ENCODE results near the gene RHEBL1.

Gene RHEBL1

DNA sequence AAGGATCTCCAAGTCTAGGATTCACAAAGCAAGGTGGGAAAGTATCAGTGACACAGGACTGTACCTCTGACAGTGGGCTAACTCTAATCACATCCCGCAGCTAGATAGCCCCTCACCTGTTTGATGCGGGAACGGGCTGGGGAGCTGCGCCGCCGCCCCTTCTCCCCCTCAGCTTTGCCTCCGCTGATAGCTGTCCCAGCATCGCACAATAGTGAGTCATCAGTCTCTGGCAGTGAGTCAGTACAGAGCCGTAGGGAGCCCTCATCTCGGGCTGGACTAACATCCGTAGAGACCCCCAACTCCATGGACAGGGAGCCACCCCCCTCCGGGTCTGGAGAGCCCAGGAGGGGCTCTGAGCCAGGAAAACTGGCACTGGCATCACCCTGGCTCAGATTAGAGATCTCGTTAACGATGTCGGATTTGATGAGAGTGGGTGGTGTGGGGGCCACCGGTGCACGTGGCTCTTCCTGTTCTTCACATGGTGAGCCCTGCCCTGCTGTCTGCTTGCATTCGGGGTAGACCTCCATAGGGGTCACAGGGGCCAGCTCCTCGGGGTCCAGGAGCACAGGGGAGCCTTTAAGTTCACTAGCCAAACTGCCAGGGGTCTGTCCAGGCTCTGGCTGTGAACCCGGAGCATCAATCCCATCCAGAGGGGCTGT, 20.1 kb downstream of the RHEBL1 start:
- TF ChIP-seq, protein P1, sequence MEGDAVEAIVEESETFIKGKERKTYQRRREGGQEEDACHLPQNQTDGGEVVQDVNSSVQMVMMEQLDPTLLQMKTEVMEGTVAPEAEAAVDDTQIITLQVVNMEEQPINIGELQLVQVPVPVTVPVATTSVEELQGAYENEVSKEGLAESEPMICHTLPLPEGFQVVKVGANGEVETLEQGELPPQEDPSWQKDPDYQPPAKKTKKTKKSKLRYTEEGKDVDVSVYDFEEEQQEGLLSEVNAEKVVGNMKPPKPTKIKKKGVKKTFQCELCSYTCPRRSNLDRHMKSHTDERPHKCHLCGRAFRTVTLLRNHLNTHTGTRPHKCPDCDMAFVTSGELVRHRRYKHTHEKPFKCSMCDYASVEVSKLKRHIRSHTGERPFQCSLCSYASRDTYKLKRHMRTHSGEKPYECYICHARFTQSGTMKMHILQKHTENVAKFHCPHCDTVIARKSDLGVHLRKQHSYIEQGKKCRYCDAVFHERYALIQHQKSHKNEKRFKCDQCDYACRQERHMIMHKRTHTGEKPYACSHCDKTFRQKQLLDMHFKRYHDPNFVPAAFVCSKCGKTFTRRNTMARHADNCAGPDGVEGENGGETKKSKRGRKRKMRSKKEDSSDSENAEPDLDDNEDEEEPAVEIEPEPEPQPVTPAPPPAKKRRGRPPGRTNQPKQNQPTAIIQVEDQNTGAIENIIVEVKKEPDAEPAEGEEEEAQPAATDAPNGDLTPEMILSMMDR (IDR thresholded peaks at IDR 0.05; ENCODE audit: low read depth, low read length, missing control alignments): no peak
- no peak for DNase-seq (ENCODE audit: extremely low read depth, low read depth)
- H3K4me3 ChIP-seq (replicated peaks; ENCODE audit: low read depth, low read length): no peak overlapping the region

DNA sequence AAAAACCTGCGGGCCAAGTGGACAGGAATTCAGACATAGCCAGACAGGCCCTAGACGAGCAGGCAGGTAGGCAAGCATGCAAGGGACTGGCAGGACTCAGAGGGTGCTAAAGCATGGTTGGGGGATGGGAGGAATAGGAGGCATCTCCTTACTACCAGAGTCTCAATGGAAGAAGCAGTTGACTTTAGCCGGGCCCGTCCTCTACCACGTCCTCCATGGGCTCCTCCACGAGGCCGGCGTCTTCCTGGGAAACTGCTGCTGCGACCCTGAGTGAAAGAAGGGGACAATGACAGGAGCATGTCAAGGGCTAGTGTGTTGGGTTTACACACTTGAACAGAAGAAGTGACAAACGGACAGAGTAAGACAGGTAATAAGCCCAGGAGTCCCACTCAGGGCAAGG, 20.8 kb downstream of the RHEBL1 start:
- DNase-seq (ENCODE audit: extremely low read depth, low read depth): no peak
- TF ChIP-seq, protein P1 (IDR thresholded peaks at IDR 0.05; ENCODE audit: low read depth, low read length, missing control alignments): no peak
- no peak overlapping the region for H3K4me3 ChIP-seq (replicated peaks; ENCODE audit: low read depth, low read length)

DNA sequence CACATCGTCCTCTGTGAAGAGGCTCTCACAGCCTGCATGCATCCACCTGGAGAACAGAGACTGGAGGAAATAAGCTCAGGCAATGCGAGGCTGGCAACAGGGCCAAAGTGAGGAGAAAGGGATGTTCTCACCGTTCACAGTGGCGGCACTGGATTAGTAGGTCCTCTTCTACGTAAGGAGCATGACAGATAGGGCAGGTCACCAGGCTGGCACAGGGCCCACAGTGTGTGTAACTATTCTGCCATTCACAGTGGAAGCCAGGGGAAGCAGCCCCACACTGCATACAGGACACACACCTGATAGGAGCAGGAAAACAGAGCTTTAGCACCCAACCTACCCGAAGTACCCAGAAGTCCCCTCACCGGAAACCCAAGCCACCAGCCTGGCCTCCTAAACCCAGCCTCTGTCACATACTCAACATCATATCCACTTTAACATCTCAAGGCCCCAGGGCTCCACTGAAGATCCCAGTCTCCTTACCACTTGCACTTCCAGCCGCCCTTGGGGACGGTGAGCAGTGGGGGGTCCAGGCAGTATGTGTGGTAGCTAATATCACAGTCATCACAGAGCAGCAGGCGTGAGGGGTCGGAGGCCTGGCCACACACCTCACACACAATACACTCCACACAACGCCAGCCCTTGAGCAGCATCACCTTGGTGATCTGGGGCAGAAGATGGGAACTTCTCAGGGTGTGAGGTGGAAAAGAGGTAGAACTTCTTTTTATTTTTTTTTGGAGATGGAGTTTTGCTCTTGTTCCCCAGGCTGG, 23.5 kb downstream of the RHEBL1 start:
- TF ChIP-seq, protein P1 (IDR thresholded peaks at IDR 0.05; ENCODE audit: low read depth, low read length, missing control alignments): no peak
- DNase-seq (ENCODE audit: extremely low read depth, low read depth): no peak
- H3K4me3 ChIP-seq (replicated peaks; ENCODE audit: low read depth, low read length): no peak overlapping the region

DNA sequence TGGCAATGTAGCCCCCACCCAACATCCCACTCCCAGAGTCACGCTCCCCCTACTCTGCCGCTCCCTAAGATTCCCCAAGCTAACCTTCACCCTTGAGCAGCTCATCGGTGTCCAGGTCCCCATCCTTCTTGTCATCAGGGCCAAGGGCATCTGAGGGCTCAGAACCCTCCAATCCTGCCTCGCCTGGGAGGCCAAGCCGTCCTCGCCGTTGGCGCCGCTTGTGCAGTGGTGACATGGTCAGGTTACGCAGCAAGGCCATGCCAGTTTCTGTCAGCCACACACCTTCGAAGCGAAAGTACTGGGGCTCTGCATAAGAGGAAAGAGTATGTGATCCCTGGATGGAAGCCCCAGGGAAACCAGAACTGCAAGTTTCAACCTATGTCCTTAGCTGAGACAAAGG, 25.1 kb downstream of the RHEBL1 start:
- TF ChIP-seq, protein P1 (IDR thresholded peaks at IDR 0.05; ENCODE audit: low read depth, low read length, missing control alignments): no peak
- DNase-seq (ENCODE audit: extremely low read depth, low read depth): no peak
- no peak overlapping the region for H3K4me3 ChIP-seq (replicated peaks; ENCODE audit: low read depth, low read length)

DNA sequence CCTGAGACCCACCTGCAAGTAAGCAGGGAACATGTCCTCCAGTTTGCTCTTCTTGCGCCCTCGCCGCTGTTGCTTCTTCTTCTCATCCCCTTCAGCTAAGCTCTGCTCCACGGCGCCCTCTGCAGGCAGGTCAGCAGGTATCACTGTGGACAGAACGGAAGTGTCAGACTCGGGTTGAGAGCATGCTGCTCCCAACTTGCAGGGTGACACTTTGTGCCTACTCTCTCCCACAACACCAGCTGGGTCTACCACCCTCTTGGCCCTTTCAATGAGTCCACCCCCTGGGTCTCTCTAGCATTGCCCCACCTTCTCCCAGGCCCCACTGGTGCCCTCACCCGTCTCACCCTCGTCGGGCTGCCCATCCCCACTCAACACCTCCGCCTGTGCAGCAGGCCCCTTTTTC, 25.9 kb downstream of the RHEBL1 start:
- TF ChIP-seq, protein P1 (IDR thresholded peaks at IDR 0.05; ENCODE audit: low read depth, low read length, missing control alignments): peak; percentile 84
- DNase-seq (ENCODE audit: extremely low read depth, low read depth): no peak
- no peak overlapping the region for H3K4me3 ChIP-seq (replicated peaks; ENCODE audit: low read depth, low read length)

DNA sequence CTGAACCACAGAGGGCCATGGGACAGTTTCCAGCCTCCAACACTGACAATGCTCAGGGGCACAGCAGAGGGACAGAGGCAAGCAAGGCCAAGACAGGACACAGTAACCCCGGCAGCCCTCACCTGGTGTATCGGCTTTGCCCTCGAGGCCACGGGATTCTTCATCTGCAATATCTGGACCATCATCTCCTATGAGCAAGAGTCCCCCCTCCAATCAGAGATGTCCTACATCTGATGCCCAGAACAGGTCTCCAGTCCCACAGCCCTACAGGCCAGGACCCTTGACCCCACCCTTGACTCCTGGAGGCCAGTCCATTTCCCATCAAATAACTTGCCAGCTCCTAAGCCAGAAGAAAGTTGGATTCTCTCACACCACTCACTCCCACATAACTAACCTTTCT, 26.5 kb downstream of the RHEBL1 start:
- TF ChIP-seq, protein P1 (IDR thresholded peaks at IDR 0.05; ENCODE audit: low read depth, low read length, missing control alignments): no peak
- no peak overlapping the region for H3K4me3 ChIP-seq (replicated peaks; ENCODE audit: low read depth, low read length)
- DNase-seq (ENCODE audit: extremely low read depth, low read depth): no peak
